DMS153 (cell line): ENCODE data around the gene OR4C6.

Experiments
- DNase-seq: peaks from one replicate; lab custom pipeline; 2025; lab: John Stamatoyannopoulos, UW

Gene OR4C6

DNA sequence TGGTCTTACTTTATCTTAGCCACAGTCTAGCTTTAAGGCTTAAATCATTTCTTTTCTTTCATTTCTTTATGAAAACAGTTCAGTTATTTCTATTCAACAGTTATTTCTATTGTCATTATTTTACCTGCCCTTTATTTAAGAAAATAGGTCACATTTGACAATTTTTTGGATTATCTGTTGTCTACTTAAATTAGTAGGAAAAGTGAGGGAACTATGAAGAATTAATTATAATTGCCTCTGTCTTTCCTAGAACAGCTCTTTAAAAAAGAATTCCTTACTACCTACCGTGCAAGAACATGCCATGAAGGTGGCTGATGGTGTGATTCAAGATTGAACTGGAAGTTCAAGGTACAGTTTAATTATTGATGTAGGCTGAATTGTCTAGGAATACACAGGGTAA lies at the start of gene OR4C6:
Gene OR4C6, plus strand, starts transcription at position 301 of the 400 bp plus-strand sequence. CDS start 2,966 bp downstream, outside the sequence.
- no peak for DNase-seq

DNA sequence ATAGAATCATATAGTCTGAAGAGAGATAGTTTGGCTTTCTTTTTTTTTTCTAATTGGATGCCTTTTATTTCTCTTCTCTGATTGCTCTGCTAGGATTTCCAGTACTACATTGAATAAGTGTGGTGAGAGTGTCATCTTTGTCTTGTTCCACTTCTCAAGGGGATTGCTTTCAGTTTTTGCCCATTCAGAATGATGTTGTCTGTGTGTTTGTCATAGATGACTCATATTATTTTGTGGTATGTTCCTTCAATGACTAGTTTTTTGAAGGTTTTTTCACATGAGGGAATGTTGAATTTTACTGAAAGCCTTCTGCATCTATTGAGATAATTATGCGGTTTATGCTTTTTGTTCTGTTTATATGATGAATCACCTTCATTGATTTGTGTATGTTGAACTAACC lies 37.5 kb upstream of the OR4C6 start:
- no peak for DNase-seq

DNA sequence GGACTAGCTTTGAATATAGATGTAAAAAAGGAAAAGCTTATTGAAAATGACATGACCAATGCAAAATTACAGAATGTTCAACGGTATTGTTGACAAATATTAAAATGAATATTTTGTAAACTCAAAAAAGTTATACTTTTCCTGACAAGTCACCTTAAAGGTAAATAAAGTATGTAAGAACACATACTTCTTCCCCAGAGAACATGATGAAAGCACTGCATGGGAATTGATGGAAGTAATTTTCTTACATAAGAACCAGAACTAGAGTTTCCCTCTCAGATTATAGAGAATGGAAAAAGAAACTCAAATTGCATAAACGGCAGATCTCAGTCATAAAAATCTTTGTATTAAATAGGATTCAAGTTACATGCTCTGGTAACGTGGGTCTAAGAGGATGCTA lies 27.2 kb upstream of the OR4C6 start, which contains the start of gene OR4P4:
Gene OR4P4, plus strand, starts transcription at position 301 of the 400 bp plus-strand sequence.
- DNase-seq = no peak

DNA sequence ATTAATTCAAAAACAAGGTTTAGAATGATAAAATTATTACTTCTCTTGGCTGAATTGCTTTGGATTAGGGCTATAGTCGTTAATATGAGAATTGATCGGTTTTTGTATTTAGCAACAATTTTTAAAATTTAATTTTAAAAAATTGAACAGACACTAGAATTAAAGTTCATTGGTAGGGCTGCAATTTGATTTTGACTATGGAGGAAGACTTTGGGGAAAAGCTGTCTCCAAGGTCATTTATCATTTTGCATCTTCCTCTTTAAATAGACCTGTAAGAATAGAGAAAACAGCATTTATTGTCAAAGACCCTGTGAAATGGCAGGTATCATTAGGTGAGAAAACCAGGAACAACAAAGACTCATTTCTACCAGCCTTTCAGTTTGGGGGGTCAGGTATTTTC lies 14.0 kb upstream of the OR4C6 start, which contains the start of gene OR4S2:
Gene OR4S2, plus strand, starts transcription at position 301 of the 400 bp plus-strand sequence. CDS start 2,577 bp downstream, outside the sequence.
- no peak for DNase-seq

DNA sequence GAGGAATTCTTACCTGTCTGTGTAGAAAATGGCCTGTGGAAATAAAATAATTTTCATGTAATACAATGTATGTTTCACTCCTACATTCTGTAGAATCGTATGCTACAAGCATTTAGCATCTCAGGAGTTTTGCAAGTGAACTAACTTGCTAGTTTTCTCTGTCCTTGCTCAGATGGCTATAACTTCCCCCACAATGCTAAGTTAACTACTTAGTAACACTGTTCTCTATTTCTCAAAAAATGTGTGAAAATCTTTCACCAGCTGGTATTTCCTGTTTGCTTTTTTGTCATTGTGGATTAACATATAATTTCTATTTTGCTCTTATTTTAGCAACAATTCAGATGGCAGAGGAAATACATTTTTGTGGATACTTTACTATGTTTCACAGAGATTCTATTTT lies 9.4 kb upstream of the OR4C6 start:
- no peak for DNase-seq

DNA sequence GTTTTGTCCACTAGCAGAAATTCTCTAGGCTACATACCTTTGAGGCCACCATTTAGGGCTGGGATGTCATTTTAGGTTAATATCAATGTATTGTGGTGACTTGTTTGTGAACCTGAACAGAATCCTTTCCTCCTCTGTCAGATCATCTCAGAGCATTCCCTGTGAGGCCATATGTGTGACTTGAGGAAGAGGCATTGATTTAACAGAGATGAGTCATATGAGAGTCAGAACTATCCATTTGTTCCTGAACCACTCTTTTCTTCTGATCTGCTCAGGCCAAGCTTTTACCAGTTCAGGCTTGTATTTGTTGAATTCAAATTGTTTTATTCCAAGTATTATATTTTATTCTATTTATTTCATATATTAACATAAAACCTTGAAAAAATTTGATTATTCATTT lies 6.9 kb upstream of the OR4C6 start:
- no peak for DNase-seq

DNA sequence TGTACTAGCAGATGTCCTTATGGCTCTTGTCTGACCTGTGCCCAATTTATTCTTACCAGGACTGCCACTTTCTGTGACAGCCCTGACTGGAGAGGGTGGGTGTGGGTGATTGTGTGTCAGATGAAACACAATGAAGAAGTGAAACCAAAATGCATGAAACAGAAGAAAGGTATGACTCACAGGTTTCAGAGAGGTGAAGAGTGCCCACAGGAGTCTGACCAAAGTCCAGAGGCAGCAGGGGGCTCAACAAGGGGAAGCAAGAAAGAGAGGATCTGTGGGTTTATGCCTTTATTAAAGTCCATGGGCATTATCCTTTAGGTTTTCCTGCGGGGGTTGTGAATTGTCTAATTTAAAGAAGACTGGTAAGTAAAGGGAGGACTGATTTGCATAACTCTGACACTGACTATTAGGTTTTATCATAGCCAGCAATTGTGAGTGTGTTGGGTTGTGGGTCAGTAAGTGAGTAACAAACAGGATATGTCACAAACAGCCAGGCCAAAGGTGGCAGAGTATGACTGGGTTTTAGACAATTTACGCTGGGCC lies 3.9 kb upstream of the OR4C6 start:
- DNase-seq = no peak

DNA sequence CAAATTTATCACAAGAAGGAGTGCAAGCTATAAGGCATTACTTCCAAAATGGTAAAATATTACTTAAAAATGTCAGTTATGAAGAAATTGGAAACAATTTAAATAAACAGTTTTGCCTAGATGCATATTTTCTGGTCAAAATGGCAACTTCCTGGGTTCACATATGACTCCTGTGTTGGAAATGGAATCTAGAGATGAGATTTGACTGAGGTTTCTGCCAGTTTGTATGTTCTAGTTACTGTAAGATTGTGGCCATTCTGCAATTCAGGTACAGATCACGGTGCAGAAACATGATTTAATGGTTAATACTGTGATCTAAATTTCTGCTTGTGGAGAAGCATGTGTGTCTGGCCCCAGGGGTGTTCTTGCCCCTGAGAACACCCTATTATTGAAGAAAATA lies 3.4 kb upstream of the OR4C6 start:
- DNase-seq = no peak

DNA sequence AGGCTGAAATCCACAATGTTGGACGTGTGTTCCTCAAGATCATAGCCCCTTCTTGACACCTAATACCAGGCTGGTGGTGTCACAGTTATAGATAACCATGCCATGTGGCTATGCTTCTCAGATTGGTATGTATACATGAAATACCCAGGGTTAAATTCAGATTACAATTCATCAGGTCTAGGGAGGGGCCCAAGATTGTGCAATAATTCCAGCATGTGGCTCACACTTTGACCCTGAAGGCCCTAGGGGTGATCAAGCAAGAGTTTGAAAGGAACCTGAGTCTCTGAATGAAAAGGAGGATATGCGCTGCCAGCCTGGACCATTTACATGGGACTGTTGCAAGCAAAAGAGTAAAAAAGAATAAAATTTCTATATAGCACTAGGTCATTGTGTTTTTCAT lies 7.4 kb downstream of the OR4C6 start:
- no peak for DNase-seq

DNA sequence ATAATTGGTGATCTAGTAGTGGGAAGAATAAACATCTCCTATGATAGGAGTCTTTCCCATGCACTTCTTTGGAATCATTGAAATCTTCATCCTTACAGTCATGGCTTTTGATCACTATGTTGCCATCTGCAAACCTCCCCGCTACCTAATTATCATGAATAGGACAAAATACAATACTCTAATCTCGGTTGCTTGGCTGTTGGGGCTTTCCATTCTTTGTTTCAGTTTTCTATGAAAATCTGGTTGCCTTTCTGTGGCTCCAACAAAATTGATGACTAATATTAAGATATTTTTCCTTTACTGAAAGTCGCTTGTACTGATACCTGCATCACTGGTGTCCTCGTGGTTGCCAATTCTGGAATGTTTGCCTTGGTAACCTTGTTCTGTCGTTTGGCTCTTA lies 11.9 kb downstream of the OR4C6 start:
- no peak for DNase-seq

DNA sequence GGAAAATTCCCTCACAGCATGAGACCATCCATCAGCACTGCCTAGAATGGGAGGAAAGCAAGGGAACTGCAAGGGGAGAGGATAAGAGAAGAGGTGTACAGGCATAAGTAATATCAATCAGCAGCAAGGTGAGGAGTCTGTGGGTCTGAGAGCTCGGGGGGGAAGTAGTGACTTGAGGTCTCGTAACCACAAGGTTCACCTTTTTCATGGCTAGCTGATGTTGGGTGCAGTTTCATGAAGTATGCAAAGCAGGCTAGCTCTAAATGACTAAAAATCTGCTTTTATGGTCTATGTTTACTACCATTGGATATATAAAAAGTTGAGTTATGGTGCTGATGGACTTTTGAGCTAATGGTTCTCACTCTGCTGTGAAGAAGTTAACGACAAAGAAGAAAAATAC lies 35.8 kb downstream of the OR4C6 start:
- no peak for DNase-seq

DNA sequence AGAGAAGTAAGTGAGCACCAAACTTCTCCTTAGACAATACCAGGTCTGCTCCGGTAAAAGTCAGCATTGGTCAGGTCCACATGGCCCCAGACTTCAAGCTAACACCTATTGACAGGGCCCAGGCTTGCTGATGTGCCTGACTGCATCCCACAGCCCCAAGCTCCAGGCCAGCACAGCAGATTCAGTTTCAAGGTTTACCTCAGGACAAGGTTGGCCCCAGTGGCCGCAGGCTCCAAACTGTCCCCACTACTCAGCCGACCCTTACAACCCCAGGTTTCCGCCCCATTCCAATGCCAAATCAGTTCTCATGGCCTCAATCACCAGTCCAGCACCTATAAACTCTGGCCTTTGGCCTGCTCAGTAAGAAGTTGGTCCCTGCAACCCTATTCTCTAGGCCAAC lies 39.4 kb downstream of the OR4C6 start:
- DNase-seq = no peak

DNA sequence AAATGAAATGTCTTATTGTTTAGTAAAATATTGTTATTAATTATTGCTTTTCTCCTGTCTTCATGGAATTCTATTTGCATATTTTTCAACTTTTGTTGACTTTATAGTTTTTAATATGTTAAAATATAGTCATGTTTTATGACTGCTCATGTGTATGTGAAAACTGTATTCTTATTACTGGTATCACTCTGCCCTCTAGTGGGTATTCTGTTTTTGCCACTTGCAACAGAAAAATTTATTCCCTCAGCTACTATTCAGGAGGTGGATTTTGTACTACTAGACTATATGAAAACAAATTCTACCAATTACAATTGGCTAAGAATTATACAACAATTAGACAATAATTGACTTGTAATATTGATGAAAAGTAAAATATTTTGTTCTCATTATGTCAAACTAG lies 45.0 kb downstream of the OR4C6 start:
- no peak for DNase-seq

DNA sequence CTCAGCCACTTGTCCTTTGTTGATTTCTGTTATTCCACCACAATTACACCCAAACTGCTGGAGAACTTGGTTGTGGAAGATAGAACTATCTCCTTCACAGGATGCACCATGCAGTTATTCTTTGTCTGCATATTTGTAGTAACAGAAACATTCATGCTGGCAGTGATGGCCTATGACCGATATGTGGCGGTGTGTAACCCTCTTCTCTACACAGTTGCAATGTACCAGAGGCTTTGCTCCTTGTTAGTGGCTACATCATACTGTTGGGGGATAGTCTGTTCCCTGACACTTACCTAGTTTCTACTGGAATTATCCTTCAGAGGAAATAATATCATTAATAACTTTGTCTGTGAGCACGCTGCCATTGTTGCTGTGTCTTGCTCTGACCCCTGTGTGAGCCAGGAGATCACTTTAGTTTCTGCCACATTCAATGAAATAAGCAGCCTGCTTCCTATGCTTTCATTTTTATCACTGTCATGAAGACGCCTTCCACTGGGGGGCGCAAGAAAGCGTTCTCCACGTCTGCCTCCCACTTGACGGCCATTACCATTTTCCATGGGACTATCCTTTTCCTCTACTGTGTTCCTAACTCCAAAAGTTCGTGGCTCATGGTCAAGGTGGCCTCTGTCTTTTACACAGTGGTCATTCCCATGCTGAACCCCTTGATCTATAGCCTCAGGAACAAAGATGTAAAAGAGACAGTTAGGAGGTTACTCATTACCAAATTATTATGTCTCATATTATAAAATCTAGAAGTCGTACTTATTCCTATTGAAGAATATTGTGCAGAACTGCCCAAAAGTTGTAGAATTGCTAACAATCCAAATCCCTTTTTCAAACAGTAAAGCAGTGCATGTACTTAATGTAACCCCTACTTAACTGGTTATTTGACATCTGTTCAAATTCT lies 53.2 kb downstream of the OR4C6 start:
- DNase-seq = no peak
